Measurements from ENCODE around the gene ARHGAP26.
"Not testable (repeated sequence)": the region's sequence is repeated elsewhere in the genome, so short reads cannot be mapped to it uniquely, and the experiment has no call there.

The ARHGAP26 gene

DNA sequence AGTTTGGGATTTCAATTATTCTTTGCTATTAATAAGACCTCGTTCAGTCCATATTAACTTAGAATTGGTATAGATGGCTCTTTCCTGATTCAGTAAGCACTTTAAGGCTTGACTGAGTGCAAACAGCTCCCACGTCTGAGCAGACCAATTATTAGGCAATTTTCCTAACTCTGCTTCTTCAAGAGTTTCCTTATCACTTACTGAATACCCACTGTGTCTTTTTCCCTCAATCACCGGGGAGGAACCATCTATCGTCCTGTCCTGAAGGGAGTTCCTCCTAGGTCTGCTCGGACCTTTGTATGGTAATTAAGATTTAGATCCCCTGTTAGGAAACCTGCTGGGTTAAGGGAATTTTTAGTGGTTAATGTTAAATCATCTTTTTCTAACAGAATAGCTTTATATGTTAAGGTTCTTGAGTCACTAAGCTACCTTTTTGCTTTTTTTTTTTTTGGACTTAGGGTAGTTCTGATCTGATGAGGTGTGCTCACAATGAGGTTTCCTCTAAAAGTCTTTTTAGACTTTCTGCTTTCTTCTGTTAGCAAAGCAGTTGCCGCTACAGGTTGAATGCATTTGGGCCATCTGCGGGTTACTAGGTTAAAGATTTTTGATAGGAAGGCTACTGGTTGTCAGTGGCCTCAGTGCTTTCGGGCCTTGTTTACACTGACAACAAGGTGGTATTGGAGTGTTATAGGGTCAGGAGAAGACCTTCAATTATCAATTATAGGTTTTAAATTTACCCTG lies 322.7 kb downstream of the ARHGAP26 start:
- not testable (repeated sequence) for DNase-seq (ENCODE audit: low read depth)

DNA sequence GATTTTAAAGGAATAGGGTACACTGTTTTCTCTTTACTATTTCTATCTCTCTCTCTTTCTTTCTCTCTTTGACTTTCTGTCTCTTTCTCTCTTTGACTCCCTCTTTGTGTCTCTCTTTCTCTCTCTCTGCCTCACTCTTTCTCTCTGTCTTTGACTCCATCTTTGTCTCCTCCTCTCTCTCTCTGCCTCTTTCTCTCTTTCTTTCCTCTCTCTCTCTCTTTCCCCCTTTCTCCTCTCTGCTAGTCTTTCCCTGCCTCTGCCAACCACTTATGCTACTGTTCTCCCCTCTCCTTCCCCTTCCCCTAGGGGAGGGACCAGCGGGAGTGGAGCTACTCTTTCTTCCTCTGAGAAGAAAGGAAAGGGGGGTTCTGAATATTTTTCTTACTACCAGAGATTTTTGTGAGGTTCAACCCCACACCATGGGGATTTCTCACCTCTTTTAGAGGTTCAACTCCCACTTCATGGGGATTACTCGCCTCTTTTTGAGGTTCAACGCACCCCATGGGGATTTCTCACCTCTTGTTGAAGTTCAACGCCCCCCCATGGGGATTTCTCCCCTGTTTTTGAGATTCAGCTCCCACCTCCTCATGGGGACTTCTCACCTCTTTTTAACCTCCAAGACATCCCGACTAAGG lies 323.4 kb downstream of the ARHGAP26 start:
- DNase-seq (ENCODE audit: low read depth), result no peak

DNA sequence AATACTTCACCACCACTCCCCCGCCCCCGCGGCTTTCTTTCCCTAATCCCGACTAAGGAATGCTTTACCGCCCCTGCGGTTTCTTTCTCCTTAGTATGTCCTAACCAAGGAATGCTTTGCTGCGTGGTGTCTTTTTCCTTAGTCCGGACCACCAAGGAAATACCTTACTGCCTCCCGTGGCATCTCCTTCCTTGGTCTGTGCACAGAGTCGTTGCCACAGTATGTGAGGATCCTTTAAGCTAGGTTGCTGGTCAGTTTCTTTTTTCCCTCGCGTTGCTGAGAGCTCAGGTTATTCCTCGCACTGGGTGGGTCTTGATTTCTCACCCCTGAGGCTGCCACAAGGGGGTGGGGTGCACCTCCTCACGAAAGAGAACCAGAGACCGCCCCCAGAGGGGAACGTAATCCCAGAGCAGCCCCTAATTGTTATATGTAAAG lies 323.9 kb downstream of the ARHGAP26 start:
- DNase-seq (ENCODE audit: low read depth), result no peak

DNA sequence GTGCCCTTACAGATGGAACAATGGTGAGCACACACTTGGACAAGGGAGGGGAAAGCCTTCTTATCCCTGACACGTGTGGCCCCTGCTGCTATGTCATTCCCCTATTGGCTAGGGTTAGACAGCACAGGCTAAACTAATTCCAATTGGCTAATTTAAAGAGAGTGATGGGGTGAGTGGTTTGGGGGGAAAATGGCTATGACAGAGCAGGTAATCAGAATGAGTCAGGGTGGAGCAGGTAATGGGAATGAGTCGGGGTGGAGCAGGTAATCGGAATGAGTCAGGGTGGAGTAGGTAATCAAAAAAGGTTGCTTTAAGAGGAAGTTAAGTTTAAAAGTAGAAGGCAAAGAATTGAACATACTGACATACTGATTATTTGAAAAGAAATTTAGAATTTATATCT lies 324.4 kb downstream of the ARHGAP26 start:
- not testable (repeated sequence) for DNase-seq (ENCODE audit: low read depth)

DNA sequence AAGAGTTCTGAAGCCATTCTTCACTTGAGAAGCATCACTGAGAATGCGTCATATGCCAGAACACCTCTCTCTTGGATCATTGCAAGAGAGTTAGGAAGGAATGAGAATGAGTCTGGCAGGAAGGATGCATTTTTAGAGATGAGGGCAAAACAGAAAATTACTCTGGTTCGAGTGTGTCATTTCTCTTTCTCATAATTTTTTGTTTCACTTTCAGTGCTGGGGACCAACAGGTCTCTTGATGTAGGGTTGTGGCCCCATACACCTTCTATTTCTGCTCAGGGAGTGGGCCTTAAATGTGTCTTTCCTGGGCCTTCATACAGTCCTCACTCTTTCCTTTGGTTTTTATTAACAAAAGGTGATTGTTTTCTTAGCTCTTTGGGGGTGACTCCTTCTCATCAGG lies 330.9 kb downstream of the ARHGAP26 start:
- no peak for DNase-seq (ENCODE audit: low read depth)

DNA sequence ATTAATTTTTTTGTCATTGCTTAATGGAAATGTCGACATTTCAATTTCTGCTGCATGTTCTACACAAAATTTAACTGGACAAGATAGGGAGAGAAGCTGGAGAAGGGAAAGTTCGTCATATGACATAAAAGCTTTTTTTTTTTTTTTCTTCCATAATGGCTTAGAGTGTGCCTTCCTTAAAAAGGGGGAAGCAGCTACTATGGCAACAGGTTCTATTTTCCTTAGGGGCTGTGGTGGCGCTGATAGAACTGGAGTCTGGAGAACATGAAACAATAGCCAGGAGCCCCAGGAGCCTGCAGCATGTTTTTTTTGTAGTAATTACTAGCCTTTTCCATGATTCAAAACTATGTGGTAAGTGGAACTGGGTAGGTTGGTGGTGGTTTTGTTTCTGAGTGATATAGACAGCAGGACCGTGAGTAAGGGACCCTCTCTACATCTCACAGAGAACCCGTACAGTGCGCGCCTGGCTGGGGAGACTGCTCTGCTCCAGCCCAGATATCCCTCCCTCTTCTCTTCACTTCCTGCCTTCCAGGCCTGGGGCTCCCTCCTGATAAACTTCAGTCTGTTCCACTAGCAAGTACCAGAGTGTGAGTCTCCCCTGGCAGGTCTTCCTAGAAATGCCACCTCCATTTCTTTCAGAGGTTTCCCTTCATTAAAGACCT lies 331.7 kb downstream of the ARHGAP26 start:
- no peak for DNase-seq (ENCODE audit: low read depth)

DNA sequence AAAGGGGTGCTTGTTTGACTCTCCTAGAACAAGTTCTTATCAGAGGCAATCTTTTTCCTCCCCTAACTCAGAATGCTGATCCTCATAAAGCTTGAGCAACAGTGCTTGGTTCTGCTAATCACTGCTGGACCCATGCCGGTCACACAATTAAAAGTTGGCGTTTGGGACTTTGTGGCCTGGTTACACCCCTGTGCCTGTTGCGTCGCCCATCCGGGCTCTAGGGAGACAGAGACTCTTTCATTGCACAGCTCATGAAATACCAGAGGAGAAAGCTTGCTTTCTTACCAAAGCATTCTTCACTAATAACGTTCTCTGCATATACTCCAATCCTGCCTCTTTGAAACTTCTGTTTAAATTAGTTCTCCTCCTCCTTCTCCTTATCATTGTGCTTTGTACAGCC lies 332.2 kb downstream of the ARHGAP26 start:
- no peak for DNase-seq (ENCODE audit: low read depth)

DNA sequence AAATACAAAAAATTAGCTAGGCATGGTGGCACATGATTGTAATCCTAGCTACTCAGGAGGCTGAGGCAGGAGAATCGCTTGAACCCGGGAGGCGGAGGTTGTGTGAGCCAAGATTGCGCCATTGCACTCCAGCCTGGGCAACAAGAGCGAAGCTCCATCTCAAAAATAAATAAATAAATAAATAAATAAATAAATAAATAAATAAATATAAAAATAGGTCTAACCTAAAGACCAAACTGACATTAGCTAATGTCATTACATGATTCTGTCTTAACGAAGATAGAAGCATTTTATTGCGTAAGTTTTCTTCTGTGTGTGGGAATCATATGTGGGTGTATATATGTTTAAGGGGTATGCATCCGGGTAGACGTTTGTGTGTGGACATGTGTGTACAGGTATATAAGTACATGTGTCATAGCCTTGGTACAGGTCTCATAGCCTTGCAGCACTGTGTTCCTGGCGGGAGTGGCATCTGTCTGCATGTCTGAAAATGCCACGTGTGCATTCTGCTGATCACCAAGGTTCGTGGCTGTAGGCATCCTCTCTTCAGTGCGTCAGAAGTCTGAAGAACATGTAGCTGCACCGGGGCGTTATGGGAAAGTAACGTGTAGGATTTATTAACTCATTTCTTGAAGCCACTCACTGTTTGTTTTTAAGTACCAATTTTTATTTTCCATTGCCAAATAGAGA lies 335.2 kb downstream of the ARHGAP26 start:
- DNase-seq (ENCODE audit: low read depth), result no peak

DNA sequence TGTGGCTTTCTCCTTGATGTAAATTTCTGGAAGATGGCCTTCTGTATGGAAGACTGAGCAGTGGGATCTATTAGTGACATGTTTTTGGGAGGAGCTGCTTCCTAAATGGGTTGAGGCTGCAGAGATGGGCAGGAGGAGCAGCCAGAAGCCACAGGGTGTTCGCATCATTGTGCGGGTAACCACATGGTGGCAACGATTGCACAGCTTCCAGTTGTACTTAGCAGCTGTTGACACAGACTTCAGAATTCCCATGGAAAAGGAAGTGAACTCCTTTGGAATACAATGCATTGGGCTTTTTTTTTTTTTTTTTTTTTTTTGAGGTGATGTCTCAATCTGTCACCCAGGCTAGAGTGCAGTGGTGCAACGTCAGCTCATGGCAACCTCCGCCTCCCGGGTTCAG lies 336.0 kb downstream of the ARHGAP26 start:
- DNase-seq (ENCODE audit: low read depth), result no peak

DNA sequence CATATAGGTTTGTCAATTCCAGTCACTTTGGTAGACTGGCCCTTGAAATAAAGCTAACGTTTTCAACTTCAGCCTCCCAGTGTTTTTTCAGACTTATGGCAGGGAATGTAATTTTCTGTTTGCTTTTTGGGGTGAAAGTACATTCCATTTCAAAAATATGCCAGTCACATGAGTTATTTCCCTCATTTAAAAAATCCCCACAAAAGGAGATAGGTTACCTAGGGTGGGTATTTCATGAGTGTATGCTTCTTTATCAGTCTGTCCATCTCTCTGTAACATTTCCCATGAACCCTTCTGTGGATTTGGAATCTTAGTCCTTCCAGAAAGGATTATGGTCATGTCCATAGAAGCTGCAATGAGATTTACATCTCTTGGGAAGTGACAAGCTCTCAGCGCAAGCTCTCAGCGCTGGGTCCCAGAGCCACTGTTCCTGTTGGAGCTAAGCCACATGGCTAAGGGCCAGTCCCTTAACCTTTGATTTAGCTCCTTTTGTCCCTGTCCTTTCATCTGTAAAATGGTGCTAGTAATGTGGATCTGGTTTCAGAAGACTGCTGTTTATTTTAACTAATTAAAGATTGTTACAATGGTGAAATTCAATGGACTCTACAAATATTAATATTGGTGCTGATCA lies 338.4 kb downstream of the ARHGAP26 start:
- DNase-seq (ENCODE audit: low read depth), result no peak

DNA sequence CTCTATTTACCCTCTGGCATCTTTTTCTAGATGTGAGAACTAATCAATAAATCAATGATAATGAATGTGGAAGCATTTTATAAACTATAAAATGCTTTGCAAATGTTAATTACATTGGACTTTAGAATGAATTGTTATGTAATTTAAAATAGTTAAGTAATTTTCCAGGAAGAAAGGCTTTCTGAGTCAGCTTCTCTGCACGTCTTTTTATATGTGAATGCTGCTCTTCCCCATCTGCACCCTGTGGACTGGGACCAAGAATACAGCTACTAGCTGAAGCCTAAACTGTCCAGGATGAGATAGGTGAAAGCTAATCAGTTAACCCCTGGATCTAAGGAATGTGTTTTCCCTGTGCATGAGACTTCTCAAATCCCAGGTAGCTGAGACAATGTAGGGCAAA lies 340.4 kb downstream of the ARHGAP26 start:
- no peak for DNase-seq (ENCODE audit: low read depth)

DNA sequence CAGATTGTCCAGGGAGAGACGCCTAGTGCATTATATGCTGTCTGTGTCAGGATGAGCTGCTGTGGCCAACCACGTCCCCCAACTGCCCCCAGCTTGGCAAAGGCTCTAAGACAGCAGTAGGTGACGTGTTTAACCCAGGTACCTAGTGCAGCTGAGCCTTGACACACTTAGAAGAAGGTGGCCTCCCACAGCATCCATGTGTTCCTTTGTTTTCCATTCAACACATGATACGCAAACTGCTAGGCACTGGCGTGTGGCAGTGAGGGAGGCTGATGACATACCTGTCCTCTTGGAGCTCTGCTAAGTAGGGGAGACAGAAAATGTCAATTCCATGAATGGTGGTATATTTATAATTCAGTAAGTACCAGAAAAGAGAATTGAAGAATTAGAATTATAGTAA lies 341.6 kb downstream of the ARHGAP26 start:
- DNase-seq (ENCODE audit: low read depth), result no peak

DNA sequence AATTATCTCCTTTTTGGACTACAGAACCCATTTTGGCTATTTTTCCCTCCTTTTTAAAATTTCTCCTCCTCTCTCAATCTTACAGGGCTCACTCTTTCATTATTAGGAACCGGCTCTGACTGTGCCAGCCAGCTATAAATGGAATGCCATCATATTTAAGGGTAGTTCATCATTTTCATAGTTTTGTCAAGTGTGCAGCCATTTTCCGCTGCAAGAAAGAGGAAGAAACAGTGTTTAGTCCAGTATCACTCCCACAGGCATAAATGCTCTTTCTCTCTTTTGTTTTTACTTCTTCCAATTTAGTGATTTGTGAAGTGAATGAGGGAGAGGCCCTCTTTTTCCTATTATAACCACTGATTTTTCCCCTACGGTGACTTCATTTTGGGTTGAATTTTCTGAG lies 343.3 kb downstream of the ARHGAP26 start:
- DNase-seq (ENCODE audit: low read depth), result no peak

DNA sequence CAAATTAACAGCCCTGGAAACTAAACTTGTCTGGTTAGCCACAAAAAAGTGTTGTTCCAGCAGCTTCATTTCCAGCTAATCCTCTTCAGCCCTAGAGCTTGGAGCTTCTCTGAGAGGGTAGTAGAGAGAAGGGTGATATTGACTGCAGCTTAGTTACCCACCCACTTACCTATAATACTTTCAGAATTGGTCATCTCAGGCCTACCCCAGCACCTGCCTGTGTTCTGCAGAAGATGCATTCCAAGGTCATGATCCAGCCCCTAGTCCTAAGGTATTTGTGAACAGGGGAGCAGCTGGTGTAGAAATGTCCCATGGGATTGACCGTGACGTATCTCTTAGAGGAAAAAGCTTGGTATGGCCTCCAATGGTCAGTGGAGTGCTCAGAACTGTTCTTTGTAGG lies 344.3 kb downstream of the ARHGAP26 start:
- DNase-seq (ENCODE audit: low read depth), result no peak

DNA sequence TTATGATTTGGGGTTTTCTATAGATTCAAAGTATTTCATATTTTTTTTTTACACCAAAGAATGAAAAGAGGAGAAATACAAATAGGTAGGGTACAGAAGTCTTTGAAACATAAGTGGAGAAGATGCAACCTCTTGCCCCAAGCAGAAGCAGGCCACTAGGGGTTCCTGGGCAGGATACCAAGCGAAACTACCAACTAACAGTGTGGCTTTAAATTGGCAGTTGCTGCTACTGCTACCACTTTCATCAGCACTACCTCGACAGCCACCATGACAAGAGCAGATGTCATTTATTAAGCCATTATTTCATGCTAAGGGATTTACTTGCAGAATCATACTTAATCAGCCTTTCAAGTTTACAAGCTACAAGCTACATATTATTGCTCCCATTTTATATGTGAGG lies 345.2 kb downstream of the ARHGAP26 start:
- no peak for DNase-seq (ENCODE audit: low read depth)

DNA sequence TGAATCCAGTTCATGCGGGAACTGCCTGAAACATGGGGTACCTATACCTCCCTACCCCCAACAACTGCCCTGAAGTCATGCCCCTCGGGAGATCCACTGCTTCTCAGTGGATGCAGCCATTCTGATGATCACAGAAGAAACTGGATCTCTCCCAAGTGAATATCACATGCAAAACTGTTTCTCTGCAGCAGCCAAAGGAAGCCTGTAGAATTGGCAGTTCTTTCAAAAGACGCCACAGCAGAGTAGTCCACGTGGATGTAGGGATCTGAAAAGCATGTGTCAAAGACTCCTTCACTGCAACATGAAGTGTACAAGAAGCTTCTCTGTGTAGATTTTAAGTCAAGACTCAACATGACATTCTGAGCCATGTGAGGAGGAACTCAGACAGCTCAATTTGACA lies 346.6 kb downstream of the ARHGAP26 start:
- DNase-seq (ENCODE audit: low read depth), result no peak

DNA sequence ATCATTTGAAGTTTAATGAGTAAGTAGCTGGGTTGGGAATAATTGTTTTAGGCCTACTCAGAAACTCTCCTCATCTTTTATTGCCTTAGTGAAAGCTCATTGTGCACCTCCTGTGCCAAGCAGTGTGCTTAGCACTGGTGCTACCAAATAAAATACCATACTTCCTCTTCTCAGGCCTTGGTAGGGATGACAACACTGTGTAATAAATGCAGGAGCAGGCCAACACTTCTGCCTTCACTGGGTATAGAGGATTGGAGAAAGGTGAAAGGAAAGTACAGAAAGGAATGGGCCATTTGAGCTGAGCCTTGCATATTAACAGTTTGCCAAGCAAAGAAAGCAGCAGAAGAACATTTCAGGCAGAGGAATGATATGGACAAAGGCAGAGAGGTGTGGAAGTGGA lies 347.6 kb downstream of the ARHGAP26 start:
- DNase-seq (ENCODE audit: low read depth), result no peak

DNA sequence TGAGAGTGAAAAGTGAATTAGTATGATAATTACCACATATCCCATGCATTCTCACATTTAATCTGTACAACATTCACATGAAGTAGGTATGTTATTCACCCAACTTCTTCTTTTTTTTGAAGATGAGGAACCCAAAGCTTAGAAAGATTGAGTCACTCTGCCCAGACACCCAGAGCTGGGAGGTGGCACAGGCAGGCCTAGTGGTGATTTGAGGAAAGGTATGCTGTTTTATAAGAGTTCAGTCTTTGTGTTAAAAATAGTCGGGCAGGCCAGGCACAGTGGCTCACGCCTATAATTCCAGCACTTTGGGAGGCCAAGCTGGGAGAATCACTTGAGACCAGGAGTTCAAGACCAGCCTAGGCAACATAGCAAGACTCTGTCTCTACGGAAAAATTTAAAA lies 348.0 kb downstream of the ARHGAP26 start:
- no peak for DNase-seq (ENCODE audit: low read depth)

DNA sequence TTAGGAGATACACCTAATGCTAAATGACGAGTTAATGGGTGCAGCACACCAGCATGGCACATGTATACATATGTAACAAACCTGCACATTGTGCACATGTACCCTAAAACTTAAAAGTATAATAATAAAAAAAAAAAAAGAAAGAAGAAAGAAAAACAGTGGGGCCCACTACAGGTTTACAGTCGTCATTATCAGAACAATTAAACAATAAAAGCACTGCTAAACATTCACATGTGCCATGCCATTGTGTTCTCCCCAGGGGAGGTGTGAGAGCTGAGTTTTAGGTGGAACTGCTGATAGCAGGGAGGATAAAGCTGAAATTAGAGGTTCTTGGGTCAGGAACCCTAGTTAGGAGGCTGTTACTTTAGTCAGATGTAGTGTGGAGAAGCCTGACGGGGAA lies 348.6 kb downstream of the ARHGAP26 start:
- DNase-seq (ENCODE audit: low read depth), result not testable (repeated sequence)

DNA sequence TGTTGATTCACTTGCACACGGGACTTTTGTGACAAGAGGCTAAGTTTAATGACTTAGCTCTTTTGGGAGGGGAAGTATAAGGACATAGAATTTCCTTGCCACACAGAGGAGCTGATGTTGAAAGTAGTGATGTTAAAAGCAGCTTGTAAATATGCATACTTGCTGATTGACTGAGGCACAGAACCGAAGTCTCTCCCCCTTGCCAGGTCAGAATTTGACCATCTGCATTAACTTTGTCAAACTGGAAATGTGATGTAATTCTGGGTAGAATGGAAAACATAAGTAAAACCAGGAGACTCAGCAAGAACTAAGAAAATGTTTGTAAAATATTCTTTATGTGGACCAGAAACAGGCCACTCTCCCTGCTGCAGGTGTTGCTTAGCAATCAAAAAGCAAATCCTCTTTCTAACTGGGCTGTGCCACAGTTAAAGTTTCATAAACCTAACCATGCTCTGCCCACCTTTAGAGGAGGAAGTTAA lies 349.2 kb downstream of the ARHGAP26 start:
- no peak for DNase-seq (ENCODE audit: low read depth)

DNA sequence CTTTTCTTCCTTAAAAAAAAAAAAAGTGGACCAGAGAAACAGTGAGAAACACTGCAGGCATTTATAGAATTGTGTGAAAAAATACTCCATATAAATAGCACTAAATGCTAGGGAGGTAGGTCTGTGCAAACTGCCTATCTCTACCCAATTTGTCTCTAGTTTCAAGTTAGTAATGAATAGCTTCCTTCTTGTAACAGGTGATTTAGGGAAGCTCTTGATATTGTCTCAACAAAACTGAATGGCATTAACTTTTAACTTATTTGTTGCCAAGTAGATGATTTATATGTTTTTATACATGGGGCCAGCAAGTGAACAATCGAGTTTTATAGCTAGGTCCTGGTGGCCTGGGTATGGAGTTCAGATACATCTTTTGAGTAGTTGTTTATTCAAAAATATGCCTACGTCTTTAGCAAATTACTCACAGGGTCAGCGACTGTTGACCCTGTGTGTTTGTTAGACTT lies 349.7 kb downstream of the ARHGAP26 start:
- DNase-seq (ENCODE audit: low read depth), result no peak
